ENCODE data around the gene ZSWIM6.

ZSWIM6 gene

GRCh38 chr5:61306531-61307131 is 25.4 kb upstream of the ZSWIM6 start:
- in situ Hi-C loops (cut with HindIII; ENCODE audit: low sequenced_read_pairs): no loop called here

DNA sequence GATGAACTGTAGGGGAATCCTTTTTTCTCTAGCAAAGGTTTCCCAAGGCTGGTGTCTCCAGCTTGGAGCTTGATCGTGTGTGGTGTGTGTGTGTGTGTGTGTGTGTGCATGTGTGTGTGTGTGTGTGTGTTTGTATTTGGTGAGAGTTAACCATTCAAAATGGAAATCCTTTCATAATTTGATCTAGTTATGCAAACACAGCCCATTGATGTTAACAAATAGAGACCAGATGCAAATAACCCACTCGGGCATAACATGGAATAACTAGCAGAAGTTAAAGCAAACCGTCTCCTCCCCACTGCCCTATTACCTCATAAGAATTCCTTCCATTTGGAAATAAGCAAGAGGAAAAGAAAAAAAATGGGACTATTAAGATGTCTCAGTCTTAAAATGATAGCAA is 24.9 kb upstream of the ZSWIM6 start:
- in situ Hi-C loops (cut with HindIII; ENCODE audit: low sequenced_read_pairs): no loop called here

DNA sequence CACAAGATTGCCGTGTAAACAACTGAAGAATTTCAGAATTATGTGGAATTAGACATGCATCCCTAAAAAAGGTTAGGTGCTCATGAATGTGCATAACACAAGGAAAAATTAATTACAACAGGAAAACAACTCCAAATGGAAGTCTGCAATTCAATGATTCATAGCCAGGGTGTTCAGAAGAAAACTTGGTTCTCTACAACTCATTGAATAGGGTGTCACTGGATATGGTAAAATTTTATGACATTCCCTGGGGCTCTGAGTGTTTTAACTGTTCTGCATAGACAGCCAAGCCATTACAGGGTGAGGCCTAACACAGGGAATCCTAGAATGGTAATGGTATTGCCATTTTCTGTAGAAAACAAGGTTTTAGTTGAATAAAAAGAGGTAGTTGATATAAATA is 24.4 kb upstream of the ZSWIM6 start:
- in situ Hi-C loops (cut with HindIII; ENCODE audit: low sequenced_read_pairs): no loop called here

GRCh38 chr5:61308712-61309111 is 23.3 kb upstream of the ZSWIM6 start:
- in situ Hi-C loops (cut with HindIII; ENCODE audit: low sequenced_read_pairs): no loop called here

GRCh38 chr5:61309115-61309514 is 22.9 kb upstream of the ZSWIM6 start:
- in situ Hi-C loops (cut with HindIII; ENCODE audit: low sequenced_read_pairs): no loop called here

- in situ Hi-C loops (cut with HindIII; ENCODE audit: low sequenced_read_pairs): no loop called here
These were observed 20.9 kb upstream of the ZSWIM6 start for GRCh38 chr5:61311056-61311610.

GRCh38 chr5:61311836-61312808 is 19.9 kb upstream of the ZSWIM6 start:
- in situ Hi-C loops (cut with HindIII; ENCODE audit: low sequenced_read_pairs): no loop called here

DNA sequence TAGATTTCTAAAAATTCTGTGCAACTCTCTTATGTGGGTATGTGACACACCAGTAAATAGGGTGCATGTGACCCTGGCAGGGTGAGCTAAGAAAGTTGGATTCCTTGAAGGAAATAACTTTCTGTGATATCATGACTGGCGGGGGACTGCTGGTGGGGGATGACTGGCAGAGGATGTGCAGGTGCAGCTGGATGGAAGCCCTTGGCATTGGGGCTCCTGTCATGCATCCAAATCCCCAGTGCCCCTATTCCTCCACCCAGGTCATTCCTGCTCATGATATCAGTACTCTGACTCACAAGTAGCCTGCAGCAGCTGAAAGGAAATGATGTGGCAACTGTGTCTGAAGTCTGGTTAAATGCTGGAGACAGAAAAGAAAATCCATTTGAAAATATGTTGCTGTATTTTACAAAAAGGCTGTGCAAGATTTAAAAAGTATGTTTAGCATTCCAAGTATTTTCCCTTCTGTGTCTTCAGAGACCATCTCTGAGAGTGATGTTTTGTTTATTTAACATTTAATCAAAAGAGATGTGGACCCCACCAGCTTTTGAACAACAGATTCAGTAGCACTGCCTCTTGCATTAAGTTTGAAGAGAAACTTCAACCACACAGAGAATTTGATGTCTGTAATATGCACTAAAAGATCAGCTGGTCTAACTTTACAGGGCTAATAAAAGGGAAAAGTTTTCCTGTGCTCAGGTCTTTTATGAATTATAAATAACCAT is 17.9 kb upstream of the ZSWIM6 start:
- in situ Hi-C loops (cut with HindIII; ENCODE audit: low sequenced_read_pairs): no loop called here

GRCh38 chr5:61318376-61318775 is 13.7 kb upstream of the ZSWIM6 start:
- in situ Hi-C loops (cut with HindIII; ENCODE audit: low sequenced_read_pairs): no loop called here

DNA sequence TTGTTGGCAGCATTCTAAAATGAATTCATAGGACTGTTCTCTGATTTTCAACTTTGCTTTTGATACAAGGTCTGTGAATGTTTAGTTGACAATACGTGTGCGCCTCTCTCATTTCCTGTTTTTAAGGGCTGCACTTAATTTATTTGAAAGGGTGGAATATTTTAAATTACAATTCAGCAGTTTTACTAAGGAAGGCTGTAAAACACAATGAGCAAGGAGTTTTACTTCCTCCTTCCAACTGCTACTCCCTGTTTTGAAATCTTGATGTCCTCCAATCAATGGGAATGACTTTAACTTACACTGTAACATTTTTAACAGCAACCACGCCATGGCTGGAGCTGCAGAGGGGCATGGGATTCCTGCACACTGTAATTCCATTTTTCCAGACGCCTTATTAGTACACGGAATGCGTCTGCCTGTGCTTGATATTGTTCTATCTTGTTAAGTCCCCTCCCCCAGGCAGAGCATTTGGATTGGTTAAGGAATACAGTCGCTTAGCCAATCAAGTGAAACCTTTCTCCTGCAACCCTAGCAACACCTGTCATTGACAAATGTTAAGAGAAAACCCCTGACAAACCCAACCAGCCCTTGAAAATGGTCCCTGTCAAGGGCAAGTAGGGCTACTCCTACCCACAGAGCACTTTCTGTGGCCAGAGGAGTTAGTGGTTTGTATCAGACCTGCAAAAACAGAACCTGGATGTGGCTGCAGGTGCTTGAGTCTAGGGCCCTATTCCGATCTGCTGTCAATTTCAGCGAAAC is 12.5 kb upstream of the ZSWIM6 start:
- in situ Hi-C loops (cut with HindIII; ENCODE audit: low sequenced_read_pairs): no loop called here

DNA sequence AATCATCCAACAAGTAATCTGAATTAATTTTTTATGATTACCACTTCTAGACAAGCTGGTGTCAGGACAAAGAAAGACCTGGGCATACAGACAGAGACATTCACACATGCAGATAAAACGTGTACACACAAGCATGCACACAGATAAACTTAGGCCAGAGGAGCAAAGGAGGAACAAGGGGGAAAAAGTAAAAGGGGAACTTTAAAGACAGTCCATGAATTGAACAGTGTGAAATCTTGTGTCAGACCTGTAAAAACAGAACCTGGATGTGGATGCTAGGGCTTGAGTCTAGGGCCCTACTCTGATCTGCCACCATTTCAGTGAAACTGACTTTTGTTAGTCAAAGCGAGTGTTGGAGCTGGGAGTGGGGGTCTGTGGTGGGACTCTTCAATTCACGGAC is 11.2 kb upstream of the ZSWIM6 start:
- in situ Hi-C loops (cut with HindIII; ENCODE audit: low sequenced_read_pairs): no loop called here

DNA sequence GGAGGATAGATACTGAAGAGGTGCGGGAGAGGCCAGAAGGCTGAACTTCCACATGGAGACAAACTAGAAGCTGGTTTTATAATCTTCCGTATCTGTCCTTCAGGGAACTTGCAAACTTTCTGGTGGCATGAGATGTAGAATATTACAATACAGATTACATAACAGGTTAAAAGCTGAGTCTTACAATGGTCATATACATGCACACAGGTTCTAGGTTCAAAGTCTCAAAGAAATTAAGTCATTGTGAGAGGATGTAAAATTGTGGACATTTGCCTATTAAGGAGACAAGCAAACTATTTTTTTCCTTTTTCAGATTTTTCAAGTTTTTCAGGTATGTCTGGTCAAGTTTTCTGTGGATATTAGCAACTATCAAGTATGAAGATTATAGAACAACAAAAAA is 10.4 kb upstream of the ZSWIM6 start:
- in situ Hi-C loops (cut with HindIII; ENCODE audit: low sequenced_read_pairs): no loop called here

- in situ Hi-C loops (cut with HindIII; ENCODE audit: low sequenced_read_pairs): no loop called here
These were observed 9.0 kb upstream of the ZSWIM6 start for GRCh38 chr5:61322738-61323725.

- in situ Hi-C loops (cut with HindIII; ENCODE audit: low sequenced_read_pairs): no loop called here
These were observed 4.0 kb upstream of the ZSWIM6 start for GRCh38 chr5:61327760-61328753.

DNA sequence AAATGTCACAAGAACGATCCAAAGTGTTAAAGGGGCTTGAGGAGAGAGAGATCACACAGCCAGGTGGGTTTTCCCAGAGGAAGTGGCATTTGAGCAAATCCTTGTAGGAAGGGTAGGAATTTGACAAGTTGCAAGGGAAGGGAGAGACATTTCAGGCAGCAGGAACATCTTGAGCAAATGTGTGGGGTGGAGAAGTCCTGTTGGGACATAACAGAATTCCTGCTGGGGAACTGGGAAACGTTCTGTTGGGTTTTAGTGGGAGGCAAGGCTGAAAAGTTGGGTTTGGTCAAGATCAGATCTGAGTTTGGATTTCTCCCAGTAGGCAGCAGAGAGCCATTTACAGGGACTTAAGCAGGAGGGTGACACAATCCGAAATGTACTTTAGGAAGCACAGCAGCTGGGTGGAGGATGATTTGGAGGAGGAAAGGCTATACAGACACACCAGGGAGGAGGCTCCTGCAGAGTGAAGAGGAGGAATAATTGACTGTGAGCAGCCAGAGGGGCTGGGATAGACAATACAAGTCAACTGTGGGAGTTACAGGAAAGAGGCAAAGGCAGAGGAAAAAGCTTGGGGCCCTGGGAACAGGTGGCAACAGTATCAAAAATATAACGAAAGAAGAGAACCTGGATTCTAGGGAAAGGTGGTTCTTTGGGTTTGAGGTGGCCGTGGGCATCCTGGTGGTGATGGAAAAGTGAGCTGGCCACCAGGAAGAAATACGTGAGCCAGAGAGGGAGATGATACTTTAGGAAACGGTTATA is 3.1 kb upstream of the ZSWIM6 start:
- in situ Hi-C loops (cut with HindIII; ENCODE audit: low sequenced_read_pairs): no loop called here

- in situ Hi-C loops (cut with HindIII; ENCODE audit: low sequenced_read_pairs): no loop called here
These were observed 2.4 kb upstream of the ZSWIM6 start for GRCh38 chr5:61329550-61330128.

DNA sequence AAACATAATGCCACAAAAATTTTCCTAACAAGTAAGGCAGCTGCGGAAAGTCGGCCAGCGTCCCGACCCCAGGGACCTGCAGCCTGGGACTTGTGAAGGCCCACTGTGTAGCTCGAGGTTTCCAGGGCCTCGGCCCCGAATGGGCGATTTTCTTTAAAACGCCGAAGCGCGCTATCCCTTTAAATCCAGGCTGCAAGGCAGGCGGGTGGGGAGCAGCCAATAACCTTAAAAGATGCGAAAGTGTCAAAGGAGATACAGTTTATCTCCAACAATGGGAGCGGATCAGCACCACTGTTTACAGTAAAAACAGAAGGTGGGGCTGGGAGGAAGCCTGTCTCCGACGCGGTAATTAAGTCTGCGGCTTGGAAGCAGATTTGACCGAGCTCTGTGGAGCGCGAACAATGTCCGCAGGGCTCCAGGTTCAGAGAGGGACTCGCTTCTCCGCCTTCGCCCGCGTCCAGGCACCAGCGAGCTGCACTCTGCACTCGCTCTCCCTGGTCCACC is 1.7 kb upstream of the ZSWIM6 start:
- in situ Hi-C loops (cut with HindIII; ENCODE audit: low sequenced_read_pairs): no loop called here
